HFF-Myc (cell line): ENCODE data around the gene ZNHIT2.
A peak's percentile ranks its signal among the peaks of the same experiment; 100 is the strongest.

Experiments used
- DNase-seq: peaks from one replicate; pipeline ENCODE4 v3.0.0-alpha.2; 2011; ENCODE audit warnings: low read depth; ENCODE audit errors: extremely low read depth
- H3K4me3 ChIP-seq: replicated peaks from 2 replicates; pipeline ENCODE4 v1.5.1; 2011; ENCODE audit warnings: low read depth, mild to moderate bottlenecking, control low read depth, low read length
- TF ChIP-seq, protein P1 (sequence below): IDR thresholded peaks from 2 replicates; pipeline ENCODE4 v1.5.1; 2012; ENCODE audit warnings: mild to moderate bottlenecking, low read depth, low read length, control low read depth; ENCODE audit errors: missing control alignments

Gene ZNHIT2

DNA sequence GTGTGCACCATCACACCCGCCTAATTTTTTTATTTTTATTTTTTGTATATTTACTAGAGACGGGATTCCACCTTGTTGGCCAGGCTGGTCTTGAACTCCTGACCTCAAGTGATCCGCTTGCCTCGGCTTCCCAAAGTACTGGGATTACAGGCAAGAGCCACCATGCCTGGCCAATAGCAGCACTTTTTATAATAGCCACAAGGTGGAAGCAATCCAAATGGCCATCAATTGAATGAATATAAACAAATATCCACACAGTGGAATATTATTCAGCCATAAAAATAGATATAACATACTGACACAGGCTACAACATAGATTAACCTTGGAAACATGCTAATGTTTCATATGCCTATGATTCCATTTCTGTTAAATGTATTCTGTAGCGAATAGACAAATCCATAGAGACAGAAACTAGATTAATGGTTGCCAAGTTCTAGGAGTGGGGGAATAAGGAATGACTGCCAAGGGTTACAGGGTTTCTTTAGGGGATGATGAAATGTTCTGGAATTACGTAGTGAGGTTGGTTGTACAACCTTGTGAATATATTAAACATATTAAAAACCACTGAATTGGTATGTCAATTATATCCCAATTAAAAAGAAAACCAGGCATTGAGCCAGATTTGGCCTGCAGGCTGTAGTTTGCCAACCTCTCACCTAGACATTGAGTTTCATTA is 16.7 kb downstream of the ZNHIT2 start:
- H3K4me3 ChIP-seq = no peak overlapping the region
- no peak for DNase-seq
- TF ChIP-seq, protein P1, sequence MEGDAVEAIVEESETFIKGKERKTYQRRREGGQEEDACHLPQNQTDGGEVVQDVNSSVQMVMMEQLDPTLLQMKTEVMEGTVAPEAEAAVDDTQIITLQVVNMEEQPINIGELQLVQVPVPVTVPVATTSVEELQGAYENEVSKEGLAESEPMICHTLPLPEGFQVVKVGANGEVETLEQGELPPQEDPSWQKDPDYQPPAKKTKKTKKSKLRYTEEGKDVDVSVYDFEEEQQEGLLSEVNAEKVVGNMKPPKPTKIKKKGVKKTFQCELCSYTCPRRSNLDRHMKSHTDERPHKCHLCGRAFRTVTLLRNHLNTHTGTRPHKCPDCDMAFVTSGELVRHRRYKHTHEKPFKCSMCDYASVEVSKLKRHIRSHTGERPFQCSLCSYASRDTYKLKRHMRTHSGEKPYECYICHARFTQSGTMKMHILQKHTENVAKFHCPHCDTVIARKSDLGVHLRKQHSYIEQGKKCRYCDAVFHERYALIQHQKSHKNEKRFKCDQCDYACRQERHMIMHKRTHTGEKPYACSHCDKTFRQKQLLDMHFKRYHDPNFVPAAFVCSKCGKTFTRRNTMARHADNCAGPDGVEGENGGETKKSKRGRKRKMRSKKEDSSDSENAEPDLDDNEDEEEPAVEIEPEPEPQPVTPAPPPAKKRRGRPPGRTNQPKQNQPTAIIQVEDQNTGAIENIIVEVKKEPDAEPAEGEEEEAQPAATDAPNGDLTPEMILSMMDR = no peak

DNA sequence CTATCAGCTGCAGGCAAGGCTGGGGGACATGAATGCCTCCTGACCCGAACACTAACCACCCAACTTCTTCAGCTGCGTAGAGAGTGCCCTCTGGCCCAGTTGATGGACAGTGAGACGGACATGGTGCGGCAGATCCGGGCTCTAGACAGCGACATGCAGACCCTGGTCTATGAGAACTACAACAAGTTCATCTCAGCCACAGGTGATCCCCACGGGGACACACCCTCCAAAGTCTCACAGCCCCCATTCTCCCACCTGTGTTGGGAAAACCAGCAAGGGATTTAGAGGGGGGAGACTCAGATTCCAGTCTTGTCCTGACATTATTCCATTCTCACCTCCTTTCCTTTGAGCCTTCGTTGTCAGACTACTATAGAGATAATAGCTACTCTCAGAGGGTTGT is 20.6 kb downstream of the ZNHIT2 start:
- H3K4me3 ChIP-seq = peak overlapping the region; percentile 68
- TF ChIP-seq, protein P1 = no peak
- DNase-seq = no peak

- TF ChIP-seq, protein P1 = no peak
- DNase-seq = peak; percentile 71
- peak within 1 kb of the TSS; percentile 68 for H3K4me3 ChIP-seq
Measured at GRCh38 chr11:65095974-65096806, 21.3 kb downstream of the ZNHIT2 start, which contains the start of gene VPS51. Gene VPS51, plus strand, starts transcription at chr11:65096214. Its CDS starts 37 bp downstream, at chr11:65096251.

- DNase-seq = no peak
- H3K4me3 ChIP-seq = peak overlapping the region; percentile 68
- TF ChIP-seq, protein P1 = no peak
Measured at GRCh38 chr11:65095427-65095826, 22.1 kb downstream of the ZNHIT2 start.

DNA sequence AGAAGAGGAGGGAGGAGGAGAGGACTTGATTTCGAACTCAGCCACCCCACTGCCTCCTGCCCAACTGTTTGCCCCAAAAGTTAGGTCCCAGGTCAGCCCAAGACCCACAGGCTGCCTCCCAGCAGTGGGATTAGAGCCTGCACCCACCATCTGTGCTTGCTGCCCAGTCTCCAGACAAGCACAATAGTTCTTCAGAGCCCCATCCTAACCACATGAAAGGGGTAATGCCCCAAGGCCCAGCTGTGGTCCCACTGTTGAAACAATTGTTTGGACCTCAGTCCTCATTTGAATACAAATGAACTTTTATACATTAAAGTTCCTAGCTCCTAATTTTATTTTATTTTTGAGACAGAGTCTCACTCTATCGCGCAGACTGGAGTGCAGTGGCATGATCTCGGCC is 26.9 kb downstream of the ZNHIT2 start:
- DNase-seq = no peak
- TF ChIP-seq, protein P1 = no peak
- H3K4me3 ChIP-seq = no peak overlapping the region

- DNase-seq = no peak
- no peak overlapping the region for H3K4me3 ChIP-seq
- TF ChIP-seq, protein P1 = no peak
Measured at GRCh38 chr11:65089621-65090020, 27.9 kb downstream of the ZNHIT2 start.
